Stimulated activated naive CD4-positive, alpha-beta T cell treated with Interleukin-2 at 50 U/mL for 16 hours (primary cell): ENCODE measurements around the gene MEOX1.
A peak's percentile ranks its signal among the peaks of the same experiment; 100 is the strongest.
"Not testable (repeated sequence)": the region's sequence is repeated elsewhere in the genome, so short reads cannot be mapped to it uniquely, and the experiment has no call there.

Experiments
- DNase-seq: peaks from one replicate; lab custom pipeline; 2025; lab: John Stamatoyannopoulos, UW

The MEOX1 gene

GRCh38 chr17:43616852-43617251, 44.9 kb downstream of the MEOX1 start:
- no peak for DNase-seq

- no peak for DNase-seq
Measured at GRCh38 chr17:43616421-43616820, 45.3 kb downstream of the MEOX1 start.

GRCh38 chr17:43616029-43616351, 45.7 kb downstream of the MEOX1 start:
- DNase-seq: no peak

- no peak for DNase-seq
Measured at GRCh38 chr17:43615330-43616028, 46.2 kb downstream of the MEOX1 start.

- no peak for DNase-seq
Measured at GRCh38 chr17:43614561-43614960, 47.2 kb downstream of the MEOX1 start.

- DNase-seq: no peak
Measured at GRCh38 chr17:43613917-43614316, 47.8 kb downstream of the MEOX1 start.

GRCh38 chr17:43612515-43612914, 49.2 kb downstream of the MEOX1 start:
- no peak for DNase-seq

- DNase-seq: no peak
Measured at GRCh38 chr17:43611230-43611969, 50.3 kb downstream of the MEOX1 start.

- DNase-seq: no peak
Measured at GRCh38 chr17:43609613-43610385, 51.9 kb downstream of the MEOX1 start.

- peak; percentile 15 for DNase-seq
Measured at GRCh38 chr17:43608313-43608712, 53.4 kb downstream of the MEOX1 start.

- DNase-seq: no peak
Measured at GRCh38 chr17:43604549-43604948, 57.2 kb downstream of the MEOX1 start.

GRCh38 chr17:43603321-43603720, 58.4 kb downstream of the MEOX1 start:
- no peak for DNase-seq

- DNase-seq: not testable (repeated sequence)
Measured at GRCh38 chr17:43602556-43602955, 59.2 kb downstream of the MEOX1 start.

GRCh38 chr17:43601280-43602039, 60.3 kb downstream of the MEOX1 start:
- no peak for DNase-seq

GRCh38 chr17:43599835-43600234, 61.9 kb downstream of the MEOX1 start:
- no peak for DNase-seq

- no peak for DNase-seq
Measured at GRCh38 chr17:43599046-43599395, 62.7 kb downstream of the MEOX1 start.

- no peak for DNase-seq
Measured at GRCh38 chr17:43598357-43599045, 63.2 kb downstream of the MEOX1 start.

GRCh38 chr17:43597624-43598356, 63.9 kb downstream of the MEOX1 start:
- no peak for DNase-seq

- no peak for DNase-seq
Measured at GRCh38 chr17:43595466-43595865, 66.3 kb downstream of the MEOX1 start.

- DNase-seq: no peak
Measured at GRCh38 chr17:43591779-43592562, 69.8 kb downstream of the MEOX1 start.
